Stomach smooth muscle (tissue), 2 donors: ENCODE results near the gene NR2F2.
A peak's percentile ranks its signal among the peaks of the same experiment; 100 is the strongest.

Source experiments
- H3K27ac ChIP-seq: one replicate; pipeline ENCODE4 v1.7.0; 2013; ENCODE audit warnings: mild to moderate bottlenecking, low read length, inconsistent platforms
- H3K27me3 ChIP-seq, 2 donors: one replicate each; pipeline ENCODE4 v1.7.0; 2013; ENCODE audit warnings: low read length in 2 of 2; ENCODE audit not compliant: insufficient read depth in 2 of 2, control insufficient read depth in 1 of 2
- H3K36me3 ChIP-seq, 2 donors: one replicate each; pipeline ENCODE4 v1.7.0; 2013; ENCODE audit warnings: low read length in 2 of 2; ENCODE audit not compliant: control insufficient read depth in 2 of 2, insufficient read depth in 2 of 2
- H3K4me1 ChIP-seq: one replicate; pipeline ENCODE4 v1.7.0; 2013; ENCODE audit warnings: low read length; ENCODE audit not compliant: control insufficient read depth, insufficient read depth
- H3K4me3 ChIP-seq, 2 donors: one replicate each; pipeline ENCODE4 v1.7.0; 2013; ENCODE audit warnings: low read length in 2 of 2
- H3K9ac ChIP-seq, 2 donors: one replicate each; pipeline ENCODE4 v1.7.0; 2013; ENCODE audit warnings: low read length in 2 of 2, mild to moderate bottlenecking in 1 of 2
- H3K9me3 ChIP-seq, 2 donors: one replicate each; pipeline ENCODE4 v1.7.0; 2013; ENCODE audit warnings: low read length in 2 of 2; ENCODE audit not compliant: control insufficient read depth in 2 of 2
- donor health status: healthy.
- donor health status: Pancreatic carcinoma.

NR2F2 gene

DNA sequence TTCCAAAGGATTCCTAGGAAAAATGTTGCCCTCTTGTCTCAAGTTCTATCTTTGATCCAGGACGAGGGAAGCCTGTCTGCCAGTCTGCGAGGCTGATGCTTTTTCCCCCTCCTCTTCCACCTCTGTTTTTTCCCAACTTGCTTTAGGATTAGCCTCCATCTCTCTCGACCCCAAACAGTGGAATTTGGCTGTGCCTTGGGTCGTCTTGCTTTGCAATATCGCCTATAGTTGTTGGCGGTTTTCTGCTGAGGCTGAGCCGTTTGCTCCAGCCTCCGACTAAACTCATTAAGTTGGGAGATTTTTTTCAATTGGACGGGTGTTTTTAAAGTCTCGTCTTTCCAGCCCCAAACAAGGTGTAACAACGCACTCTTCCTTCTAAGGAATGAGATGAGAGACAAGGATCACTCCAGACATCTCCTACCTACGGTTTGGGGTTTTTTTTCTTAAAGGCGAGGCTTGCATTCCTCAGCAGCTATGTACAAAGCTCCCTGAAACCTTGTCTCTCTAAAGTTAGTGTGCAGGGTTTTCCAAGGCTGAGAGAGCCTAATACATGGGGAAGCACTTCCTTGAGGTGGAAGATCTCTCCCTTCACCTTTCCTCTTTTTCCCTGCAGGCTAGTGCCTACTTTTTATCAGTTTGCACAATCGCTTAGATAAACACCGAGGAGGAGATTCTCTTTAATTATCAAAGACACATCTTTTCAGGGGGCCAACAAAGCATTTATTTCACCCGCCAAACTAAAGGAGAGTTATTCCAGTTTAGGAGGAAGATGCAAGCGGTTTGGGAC, 4.8 kb upstream of the NR2F2 start:
- H3K27me3 ChIP-seq, result no peaks in the 10 kb centered on the region
- H3K36me3 ChIP-seq, result no peaks in the 10 kb centered on the region
- H3K4me1 ChIP-seq, result peaks cover 34% of the 10 kb centered on the region
- H3K9me3 ChIP-seq, result no peaks in the 10 kb centered on the region
- H3K4me3 ChIP-seq, result peak overlapping the region; percentile 94 to 97
- H3K27ac ChIP-seq, result peak overlapping the region; percentile 98
- H3K9ac ChIP-seq, result peak overlapping the region; percentile 78 to 90

DNA sequence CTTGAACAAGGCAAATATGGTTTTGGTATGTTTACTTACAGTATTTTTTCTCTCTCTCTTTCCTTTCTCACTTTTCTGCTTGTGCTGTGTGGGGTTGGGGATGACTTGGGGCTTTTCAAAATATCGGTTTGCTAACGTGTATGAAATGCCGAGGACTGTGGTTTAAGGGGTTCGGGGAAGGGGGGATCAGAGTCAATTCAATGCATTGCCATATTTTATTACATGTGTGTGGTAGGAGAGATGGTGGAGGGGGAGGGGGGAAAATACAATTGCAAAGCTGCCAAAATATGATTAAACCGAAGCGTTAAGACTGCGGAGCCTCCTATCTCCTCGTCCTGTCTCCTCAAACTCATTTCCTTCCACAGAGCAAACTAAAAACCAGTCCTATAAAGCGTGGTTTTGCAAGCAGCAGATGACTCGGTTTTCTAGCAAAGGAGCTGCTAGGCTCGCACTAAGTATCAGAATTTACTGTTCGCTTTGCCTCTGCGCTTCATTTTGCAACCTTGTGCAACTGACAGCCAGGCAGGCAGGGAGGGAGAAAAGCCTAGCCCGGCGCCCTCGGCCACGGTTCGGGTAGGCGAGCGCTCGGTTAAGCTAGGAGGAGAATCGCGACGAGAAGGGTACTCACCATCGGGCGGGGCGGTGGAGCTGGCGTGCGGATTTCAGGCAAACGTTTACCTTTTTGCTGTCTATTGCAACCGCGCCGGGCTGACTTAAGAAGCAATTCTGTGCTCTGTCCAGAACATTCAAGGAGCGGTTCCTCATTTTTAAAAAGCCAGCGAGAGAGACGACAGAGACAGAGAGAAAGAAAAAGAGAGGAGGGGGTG, 4.0 kb upstream of the NR2F2 start:
- no peaks in the 10 kb centered on the region for H3K27me3 ChIP-seq
- peak overlapping the region; percentile 98 for H3K27ac ChIP-seq
- H3K4me1 ChIP-seq, result peaks cover 29% of the 10 kb centered on the region
- H3K4me3 ChIP-seq, result peak overlapping the region; percentile 94 to 97
- peak overlapping the region; percentile 78 to 90 for H3K9ac ChIP-seq
- peaks cover 0 to under 1% of the 10 kb centered on the region in 2 donors for H3K36me3 ChIP-seq
- H3K9me3 ChIP-seq, result no peaks in the 10 kb centered on the region

DNA sequence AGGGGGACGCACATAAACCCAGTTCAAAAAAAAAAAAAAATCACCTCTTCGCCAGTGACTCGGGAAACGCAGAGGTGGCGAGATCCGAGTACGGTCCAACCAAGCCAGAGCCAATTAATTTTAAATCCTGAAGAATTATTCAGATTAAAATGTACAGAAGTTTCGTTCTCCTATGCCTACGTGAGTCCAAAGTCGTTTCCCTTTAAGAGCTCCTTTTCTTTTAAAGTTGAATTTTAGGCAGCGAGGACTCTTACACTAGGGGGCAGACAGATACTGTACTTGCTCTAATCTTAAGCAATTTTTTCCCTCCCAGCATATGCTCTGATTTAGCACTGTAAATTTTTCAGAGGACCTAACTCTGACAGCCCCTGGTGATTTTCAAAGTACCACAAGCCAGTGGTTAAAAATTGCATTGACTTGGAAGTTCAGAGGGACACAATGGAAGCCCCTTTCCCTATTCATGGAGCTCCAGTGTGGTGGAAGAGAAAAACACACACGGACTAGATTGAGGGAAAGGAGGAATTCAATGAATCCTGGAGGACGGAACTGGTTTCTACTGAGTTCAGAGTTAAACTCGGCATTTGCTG, 3.3 kb upstream of the NR2F2 start:
- peaks cover 23% of the 10 kb centered on the region for H3K4me1 ChIP-seq

DNA sequence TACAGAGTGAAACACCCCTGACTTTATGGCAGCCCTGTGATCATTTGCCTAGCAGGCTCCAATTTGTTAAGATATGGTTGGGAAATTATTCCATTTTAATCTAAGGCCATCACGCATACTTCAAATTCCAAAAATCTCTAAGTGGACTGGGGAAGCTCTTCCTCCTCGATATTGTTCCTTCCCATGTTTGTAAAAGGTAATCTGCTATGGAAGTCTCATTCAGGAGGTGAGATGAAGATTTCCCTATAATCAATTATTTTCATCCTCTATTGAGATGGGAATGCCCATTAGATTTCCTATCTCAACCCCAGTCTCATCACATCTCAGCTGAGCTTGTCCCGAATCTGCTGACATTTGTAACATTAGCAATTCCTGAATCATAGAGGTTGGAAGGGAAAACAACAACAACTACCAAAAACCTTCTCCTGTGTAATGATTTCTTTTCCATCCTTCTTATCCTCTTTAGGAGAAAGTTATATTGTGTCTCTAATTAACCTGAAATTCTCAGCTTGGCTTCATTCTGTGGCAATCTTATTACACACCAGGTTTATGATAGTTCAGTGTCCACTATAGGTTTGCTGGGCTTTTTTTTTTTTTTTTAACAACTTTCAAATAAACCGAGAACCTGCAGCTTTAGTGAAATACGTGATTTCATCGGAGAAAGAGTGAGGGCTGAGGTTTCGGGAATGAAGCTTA, 2.2 kb upstream of the NR2F2 start:
- Histone ChIP-seq H3K4me1 (peaks cover 12% of the 10 kb centered on the region), H3K9me3 (no peaks in the 10 kb centered on the region), H3K27ac (peak overlapping the region; percentile 98), H3K4me3 (peak overlapping the region; percentile 94 to 97), H3K27me3 (no peaks in the 10 kb centered on the region), H3K36me3 (peaks cover 0 to 8% of the 10 kb centered on the region in 2 donors), H3K9ac (peak overlapping the region; percentile 78)

More for the DNA sequence above, 3.3 kb upstream of the NR2F2 start:
- Histone ChIP-seq H3K27ac (peak overlapping the region; percentile 98), H3K36me3 (peaks cover 0 to 2% of the 10 kb centered on the region in 2 donors), H3K27me3 (no peaks in the 10 kb centered on the region), H3K9ac (peak overlapping the region; percentile 78 to 90), H3K9me3 (no peaks in the 10 kb centered on the region), H3K4me3 (peak overlapping the region; percentile 94 to 97)

DNA sequence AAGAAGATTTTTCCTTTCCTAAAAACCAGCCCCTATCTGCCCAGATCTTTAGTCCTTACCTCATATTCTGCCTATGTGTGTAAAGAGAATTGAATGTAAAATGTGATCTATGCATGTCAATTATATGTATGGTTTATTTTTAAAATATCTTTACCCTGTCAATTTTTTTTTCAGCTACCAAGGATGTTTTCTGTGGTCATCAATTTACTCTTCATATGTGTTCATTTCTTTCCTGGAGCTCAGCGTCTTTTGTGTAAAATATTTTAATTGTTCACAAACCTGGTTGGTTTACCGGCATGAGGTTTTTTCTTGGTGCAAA, 1.7 kb upstream of the NR2F2 start:
- peak overlapping the region; percentile 98 for H3K27ac ChIP-seq
- H3K36me3 ChIP-seq, result peaks cover 0 to 10% of the 10 kb centered on the region in 2 donors
- peaks cover 9% of the 10 kb centered on the region for H3K4me1 ChIP-seq
- no peaks in the 10 kb centered on the region for H3K9me3 ChIP-seq
- H3K27me3 ChIP-seq, result no peaks in the 10 kb centered on the region
- H3K9ac ChIP-seq, result peak overlapping the region; percentile 78
- H3K4me3 ChIP-seq, result peak overlapping the region; percentile 94 to 97

DNA sequence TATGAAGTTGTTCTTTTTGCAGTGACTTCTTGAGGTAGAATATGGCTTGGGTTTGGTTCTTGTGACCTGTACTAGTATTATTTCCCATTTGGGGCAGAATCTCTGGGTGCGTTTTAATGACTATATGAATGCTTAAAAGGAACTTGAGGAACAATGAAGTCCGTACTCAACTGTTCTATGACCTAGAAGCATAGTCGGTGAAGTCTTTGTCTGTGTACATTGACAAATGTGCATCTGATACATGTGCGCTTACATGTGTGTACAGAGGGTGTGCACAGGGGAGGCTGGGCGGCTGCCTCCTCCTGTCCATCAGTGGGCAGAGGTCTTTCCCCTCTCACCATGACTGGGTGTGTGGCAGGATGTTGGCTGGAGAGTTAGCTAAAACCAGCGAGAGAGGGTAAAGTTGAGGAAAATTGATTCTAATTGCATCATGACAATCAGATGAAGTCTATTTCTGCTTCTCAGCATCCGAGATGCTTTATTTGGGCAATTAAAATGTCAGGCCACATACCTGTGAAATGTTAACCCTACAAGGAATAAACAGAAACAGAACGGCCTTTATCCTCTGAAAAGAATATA, 1.0 kb upstream of the NR2F2 start:
- Histone ChIP-seq H3K9ac (peak overlapping the region; percentile 78 to 79), H3K4me1 (peaks cover 2% of the 10 kb centered on the region), H3K27ac (peak overlapping the region; percentile 98), H3K4me3 (peak overlapping the region; percentile 94 to 97), H3K27me3 (no peaks in the 10 kb centered on the region), H3K36me3 (peaks cover 6 to 17% of the 10 kb centered on the region in 2 donors), H3K9me3 (no peaks in the 10 kb centered on the region)

DNA sequence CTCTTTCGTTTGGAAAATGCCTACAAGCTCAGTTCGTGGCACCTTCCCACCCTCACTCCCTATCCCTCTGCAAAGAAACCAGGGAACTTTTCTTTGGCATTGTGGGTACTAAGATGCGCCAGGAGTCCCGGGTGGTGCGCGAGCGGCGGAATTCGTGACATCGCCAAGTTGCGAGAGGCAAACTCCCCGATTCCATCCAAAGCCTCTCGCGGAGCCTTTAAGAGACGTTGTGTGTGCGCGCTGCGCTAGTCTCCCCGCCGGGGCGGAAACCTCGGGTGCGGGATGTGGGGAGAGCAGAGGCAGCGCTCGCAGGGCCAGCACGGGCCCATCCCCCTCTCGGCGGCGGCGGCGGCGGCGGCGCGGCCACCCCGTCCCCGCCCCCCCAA, 443 bp upstream of the NR2F2 start:
- Histone ChIP-seq H3K4me1 (peaks cover 5% of the 10 kb centered on the region), H3K9ac (peak overlapping the region; percentile 78 to 79), H3K9me3 (no peaks in the 10 kb centered on the region), H3K27me3 (no peaks in the 10 kb centered on the region), H3K4me3 (peak overlapping the region; percentile 94 to 97), H3K27ac (peak overlapping the region; percentile 98), H3K36me3 (peaks cover 11 to 22% of the 10 kb centered on the region in 2 donors)

DNA sequence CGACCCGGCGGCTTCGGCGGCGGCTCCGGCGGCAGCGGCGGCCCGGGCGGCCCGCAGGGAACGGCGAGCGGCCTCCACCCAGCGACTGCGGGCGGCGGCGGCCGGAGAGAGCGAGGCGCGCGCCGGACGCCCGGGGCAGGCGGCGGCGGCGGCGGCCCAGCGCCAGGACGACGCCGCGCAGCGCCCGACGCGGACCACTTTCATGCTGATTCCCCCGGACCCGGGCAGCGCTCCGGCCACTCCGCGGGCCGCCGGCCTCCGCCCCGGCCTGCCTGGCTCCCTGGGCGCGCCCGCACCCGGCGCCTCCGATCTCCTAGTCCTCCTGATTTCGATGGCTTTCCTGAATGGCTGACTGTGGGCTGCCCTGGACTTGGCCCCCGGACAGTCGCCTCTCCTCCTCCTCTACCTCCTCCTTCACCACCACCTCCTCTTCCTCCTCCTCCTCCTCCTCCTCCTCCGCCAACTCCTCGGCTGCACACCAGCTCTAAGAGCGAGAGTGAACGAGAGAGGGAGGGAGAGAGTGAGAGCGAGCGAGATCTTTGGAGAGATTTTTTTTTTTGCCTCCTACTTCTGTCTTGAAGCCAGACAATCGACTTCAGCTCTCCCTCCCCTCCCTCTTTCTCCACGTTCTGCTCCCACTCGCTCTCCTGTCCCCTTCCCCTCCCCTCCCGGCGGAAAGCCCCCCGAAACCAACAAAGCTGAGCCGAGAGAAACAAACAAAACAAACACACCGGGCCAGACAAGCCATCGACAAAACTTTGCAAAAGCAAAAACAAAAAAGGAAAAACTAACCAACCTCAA, 844 bp downstream of the NR2F2 start:
- Histone ChIP-seq H3K27me3 (no peaks in the 10 kb centered on the region), H3K4me3 (peak overlapping the region; percentile 86 to 100), H3K27ac (peak overlapping the region; percentile 93), H3K36me3 (peaks cover 24 to 35% of the 10 kb centered on the region in 2 donors), H3K4me1 (peaks cover 7% of the 10 kb centered on the region), H3K9me3 (no peaks in the 10 kb centered on the region), H3K9ac (peak overlapping the region; percentile 86 to 90)

DNA sequence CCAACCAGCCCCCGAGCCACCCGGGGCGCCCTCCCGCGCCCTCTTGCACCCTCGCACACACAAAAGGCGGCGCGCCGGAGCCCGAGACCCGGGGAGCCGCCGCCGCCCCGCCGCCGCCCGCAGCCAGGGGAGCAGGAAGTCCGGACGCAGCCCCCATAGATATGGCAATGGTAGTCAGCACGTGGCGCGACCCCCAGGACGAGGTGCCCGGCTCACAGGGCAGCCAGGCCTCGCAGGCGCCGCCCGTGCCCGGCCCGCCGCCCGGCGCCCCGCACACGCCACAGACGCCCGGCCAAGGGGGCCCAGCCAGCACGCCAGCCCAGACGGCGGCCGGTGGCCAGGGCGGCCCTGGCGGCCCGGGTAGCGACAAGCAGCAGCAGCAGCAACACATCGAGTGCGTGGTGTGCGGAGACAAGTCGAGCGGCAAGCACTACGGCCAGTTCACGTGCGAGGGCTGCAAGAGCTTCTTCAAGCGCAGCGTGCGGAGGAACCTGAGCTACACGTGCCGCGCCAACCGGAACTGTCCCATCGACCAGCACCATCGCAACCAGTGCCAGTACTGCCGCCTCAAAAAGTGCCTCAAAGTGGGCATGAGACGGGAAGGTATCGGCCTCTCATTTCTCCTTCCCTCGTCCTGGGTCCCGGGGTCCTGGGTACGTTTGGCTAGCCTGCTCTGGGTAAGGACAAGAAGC, 1.6 kb downstream of the NR2F2 start:
- Histone ChIP-seq H3K4me3 (peak overlapping the region; percentile 94 to 100), H3K27me3 (no peaks in the 10 kb centered on the region), H3K36me3 (peaks cover 28 to 42% of the 10 kb centered on the region in 2 donors), H3K4me1 (peaks cover 8% of the 10 kb centered on the region), H3K27ac (peak overlapping the region; percentile 93), H3K9me3 (no peaks in the 10 kb centered on the region), H3K9ac (peak overlapping the region; percentile 90 to 93)
